Panc1 (cell line): Measurements from ENCODE around the gene ADCY3.

Experiments
- POLR2AphosphoS5 ChIP-seq: IDR thresholded peaks from 2 replicates; pipeline ENCODE4 v1.6.1; 2012; ENCODE audit warnings: mild to moderate bottlenecking, low read depth, low read length, moderate library complexity
- TCF7L2 ChIP-seq: IDR thresholded peaks from 2 replicates; pipeline ENCODE4 v1.6.1; 2011; ENCODE audit warnings: mild to moderate bottlenecking, low read depth, low read length, inconsistent platforms
- TF ChIP-seq, protein P1 (sequence below): fragments of 450-650 bp; IDR thresholded peaks from 2 replicates; pipeline ENCODE4 v1.5.1; 2017; ENCODE audit warnings: mild to moderate bottlenecking
- TF ChIP-seq, protein P2 (sequence below), 2 experiments: IDR thresholded peaks; 2 replicates each; pipeline ENCODE4 v1.6.1; 2011 to 2012; ENCODE audit warnings: low read depth in 2 of 2, control low read depth in 1 of 2, low read length in 1 of 2, mild to moderate bottlenecking in 1 of 2, moderate library complexity in 1 of 2; ENCODE audit not compliant: insufficient read depth in 1 of 2

DNA sequence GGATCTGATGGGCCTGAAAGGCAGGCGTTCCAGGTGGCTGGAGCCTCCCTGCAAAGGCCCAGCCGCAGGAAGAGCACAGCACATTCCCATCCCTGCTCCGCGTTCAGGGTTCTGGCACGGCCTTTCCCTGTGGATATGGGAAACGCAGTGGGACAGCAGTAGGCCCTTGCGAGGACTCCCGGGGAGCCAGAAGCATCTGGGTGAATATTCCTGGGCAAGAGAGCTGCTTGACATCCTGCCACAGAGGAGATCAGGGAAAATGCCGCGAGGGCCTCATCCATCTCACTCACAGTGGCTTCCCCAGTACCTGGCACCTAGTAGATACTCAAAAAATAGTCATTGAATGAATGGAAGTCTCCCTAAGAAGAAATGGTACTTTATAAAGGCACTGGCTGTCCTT is 3.1 kb upstream of the ADCY3 start:
- TF ChIP-seq, protein P1, sequence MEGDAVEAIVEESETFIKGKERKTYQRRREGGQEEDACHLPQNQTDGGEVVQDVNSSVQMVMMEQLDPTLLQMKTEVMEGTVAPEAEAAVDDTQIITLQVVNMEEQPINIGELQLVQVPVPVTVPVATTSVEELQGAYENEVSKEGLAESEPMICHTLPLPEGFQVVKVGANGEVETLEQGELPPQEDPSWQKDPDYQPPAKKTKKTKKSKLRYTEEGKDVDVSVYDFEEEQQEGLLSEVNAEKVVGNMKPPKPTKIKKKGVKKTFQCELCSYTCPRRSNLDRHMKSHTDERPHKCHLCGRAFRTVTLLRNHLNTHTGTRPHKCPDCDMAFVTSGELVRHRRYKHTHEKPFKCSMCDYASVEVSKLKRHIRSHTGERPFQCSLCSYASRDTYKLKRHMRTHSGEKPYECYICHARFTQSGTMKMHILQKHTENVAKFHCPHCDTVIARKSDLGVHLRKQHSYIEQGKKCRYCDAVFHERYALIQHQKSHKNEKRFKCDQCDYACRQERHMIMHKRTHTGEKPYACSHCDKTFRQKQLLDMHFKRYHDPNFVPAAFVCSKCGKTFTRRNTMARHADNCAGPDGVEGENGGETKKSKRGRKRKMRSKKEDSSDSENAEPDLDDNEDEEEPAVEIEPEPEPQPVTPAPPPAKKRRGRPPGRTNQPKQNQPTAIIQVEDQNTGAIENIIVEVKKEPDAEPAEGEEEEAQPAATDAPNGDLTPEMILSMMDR: no peak
- no peak for TF ChIP-seq POLR2AphosphoS5
- no peak for TF ChIP-seq TCF7L2
- TF ChIP-seq, protein P2, sequence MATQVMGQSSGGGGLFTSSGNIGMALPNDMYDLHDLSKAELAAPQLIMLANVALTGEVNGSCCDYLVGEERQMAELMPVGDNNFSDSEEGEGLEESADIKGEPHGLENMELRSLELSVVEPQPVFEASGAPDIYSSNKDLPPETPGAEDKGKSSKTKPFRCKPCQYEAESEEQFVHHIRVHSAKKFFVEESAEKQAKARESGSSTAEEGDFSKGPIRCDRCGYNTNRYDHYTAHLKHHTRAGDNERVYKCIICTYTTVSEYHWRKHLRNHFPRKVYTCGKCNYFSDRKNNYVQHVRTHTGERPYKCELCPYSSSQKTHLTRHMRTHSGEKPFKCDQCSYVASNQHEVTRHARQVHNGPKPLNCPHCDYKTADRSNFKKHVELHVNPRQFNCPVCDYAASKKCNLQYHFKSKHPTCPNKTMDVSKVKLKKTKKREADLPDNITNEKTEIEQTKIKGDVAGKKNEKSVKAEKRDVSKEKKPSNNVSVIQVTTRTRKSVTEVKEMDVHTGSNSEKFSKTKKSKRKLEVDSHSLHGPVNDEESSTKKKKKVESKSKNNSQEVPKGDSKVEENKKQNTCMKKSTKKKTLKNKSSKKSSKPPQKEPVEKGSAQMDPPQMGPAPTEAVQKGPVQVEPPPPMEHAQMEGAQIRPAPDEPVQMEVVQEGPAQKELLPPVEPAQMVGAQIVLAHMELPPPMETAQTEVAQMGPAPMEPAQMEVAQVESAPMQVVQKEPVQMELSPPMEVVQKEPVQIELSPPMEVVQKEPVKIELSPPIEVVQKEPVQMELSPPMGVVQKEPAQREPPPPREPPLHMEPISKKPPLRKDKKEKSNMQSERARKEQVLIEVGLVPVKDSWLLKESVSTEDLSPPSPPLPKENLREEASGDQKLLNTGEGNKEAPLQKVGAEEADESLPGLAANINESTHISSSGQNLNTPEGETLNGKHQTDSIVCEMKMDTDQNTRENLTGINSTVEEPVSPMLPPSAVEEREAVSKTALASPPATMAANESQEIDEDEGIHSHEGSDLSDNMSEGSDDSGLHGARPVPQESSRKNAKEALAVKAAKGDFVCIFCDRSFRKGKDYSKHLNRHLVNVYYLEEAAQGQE (IDR thresholded peaks at IDR 0.05; ENCODE audit: insufficient read depth in 1 of 2, low read depth in 2 of 2, low read length in 1 of 2): no peak
